SH-SY5Y (cell line): ENCODE results near the gene USP15.

Experiments used
- GATA2 ChIP-seq: IDR thresholded peaks from 2 replicates; pipeline ENCODE4 v1.6.1; 2011; ENCODE audit warnings: mild to moderate bottlenecking, low read depth, low read length
- GATA3 ChIP-seq: IDR thresholded peaks from 2 replicates; pipeline ENCODE4 v1.6.1; 2011; ENCODE audit warnings: low read depth, mild to moderate bottlenecking, low read length, moderate library complexity

USP15 gene

DNA sequence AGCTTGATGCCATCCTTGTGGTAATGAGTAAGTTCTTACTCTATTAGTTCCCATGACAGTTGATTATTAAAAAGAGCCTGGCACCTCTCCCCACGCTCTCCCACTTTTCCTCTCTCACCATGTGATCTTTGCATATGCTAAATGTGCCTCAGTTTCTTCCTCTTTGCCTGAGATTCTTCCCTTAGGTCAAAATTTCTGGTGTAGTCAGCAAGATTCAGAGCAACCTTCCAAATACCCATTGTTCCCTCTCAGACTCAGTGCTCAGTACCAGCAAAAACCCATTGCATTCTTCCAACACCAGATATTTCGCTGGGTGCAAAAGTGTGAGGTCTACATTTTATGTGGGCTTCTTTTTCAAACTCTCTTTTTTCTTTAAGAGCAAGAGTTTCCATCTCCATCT lies 10.8 kb upstream of the USP15 start:
- TF ChIP-seq GATA2, result no peak
- no peak for TF ChIP-seq GATA3

DNA sequence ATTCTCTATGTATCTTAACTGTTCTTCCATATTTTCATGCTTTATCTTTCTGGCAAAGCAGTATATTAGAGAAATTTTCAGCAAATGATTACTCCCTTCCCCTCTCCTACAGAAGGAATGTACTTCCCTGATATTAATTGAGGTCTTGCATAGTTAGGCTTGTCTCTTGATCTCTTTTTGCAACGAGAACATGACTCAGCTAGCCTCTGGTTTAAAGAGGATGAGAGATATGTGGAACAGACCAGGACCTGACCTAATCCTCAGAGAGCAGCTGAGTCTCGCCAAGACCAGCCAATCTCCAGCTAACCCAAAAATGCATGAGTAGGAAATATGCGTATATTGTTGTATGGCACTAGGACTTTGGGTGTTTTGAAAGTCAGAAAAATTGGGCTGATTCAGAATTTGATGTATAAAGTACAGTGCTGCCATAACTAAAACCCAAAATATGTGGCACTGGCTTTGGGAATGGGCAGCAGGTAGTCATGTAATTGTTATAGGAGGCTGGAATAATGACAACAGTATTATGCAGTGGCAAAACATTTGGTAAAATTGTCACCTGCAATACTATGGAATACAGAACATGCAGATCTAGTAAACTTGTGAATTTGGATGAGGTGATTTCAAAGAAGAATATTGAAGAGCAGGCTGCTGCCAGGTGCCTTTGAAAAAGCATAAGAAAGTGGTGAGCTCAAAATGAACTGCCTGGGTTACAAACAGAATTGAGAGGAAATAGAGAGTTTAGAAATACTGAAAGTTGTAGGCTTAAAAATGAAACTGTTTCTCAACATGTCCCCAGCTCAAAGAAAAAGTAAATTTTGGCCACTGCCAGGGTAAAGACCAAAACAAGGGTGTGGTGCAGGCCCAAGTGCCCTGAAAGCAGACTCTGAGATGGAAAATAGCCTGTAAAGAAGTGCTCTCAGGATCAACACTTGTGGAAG lies 9.3 kb upstream of the USP15 start:
- TF ChIP-seq GATA3 (no peak), GATA2 (no peak)

DNA sequence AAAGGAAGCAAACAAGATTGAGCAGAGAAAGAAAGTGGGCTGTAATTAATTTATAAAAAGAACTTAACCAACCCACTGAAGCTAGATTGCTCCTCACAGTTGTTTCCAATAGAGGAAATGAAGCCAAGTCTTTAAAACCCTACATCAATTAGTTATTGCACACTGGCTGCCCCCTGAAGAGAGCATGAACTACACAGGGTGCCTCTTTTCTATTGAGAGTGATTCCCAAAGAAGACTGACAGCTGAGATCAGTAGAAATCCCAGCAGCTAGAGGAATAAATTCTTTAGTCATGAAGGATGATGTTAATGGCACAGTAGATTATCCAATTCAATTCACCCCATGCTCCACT lies 8.6 kb upstream of the USP15 start:
- no peak for TF ChIP-seq GATA3
- TF ChIP-seq GATA2, result no peak

DNA sequence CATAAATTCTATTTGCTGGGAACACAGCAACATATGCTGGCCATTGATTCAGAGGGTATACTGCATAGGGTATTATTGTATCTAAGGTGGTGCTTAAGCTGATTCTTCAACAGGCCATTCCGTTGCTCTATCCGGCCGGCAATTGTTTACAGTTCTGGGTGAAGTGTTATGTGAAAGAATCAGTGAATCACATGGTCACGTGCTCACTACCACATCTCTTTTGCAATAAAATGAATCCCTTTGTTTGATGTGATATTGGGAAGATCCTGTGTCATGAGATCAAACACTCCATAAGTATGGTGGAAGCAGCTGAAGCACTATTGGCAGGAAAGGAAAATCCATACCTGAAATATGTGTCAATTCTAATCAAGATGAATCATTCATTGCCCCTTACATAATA lies 7.6 kb upstream of the USP15 start:
- no peak for TF ChIP-seq GATA3
- no peak for TF ChIP-seq GATA2

DNA sequence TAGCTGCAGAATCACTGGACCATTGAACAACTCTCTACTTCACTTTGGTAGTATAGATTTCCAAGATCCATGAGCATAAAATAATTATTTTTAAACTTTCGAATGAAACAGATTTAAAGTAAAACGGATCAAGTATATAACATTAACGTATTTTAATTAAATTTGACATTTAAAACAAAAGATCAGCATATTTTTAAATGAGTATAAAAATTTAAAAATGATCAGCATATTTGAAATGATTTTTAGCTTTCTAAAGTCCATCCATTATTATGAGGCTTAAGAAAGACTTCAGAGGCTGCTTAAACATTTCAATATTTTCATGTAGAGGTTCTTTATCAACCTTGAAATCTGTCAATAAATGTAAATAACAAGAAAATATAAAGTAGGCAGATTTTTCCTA lies 5.2 kb upstream of the USP15 start:
- TF ChIP-seq GATA3 (no peak), GATA2 (no peak)

DNA sequence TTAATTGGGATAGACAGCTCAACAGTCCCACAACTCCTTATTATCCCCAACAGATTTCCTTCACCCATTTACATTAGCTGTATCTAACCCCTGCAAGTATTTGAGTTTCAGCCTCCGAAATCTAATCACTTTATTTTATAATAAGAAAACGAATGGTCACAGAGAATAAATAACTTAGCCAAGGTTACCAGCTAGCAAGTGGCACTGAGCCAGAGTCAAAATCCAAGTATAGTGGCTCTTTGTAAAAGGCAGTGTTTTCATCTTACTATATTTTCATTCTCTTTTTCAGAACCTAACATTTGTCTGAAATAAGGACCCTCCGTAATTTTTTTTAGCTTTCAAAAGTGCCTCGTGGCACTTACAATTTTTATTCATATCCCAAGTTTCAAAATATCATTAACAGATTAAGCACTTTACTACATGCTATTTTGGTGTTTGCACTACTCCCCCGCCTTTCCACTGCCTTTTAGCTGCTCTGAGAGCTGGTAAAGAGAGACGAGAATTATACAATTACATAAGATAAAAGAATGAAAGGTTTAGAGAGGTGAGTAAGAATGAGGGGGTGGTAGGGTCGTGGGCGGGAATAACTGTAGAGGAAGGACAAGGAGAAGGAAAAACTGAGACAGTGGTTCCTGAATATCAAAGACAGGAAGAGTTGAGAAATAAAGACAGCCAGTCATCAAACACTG lies 3.7 kb upstream of the USP15 start:
- TF ChIP-seq GATA3 (no peak), GATA2 (no peak)

DNA sequence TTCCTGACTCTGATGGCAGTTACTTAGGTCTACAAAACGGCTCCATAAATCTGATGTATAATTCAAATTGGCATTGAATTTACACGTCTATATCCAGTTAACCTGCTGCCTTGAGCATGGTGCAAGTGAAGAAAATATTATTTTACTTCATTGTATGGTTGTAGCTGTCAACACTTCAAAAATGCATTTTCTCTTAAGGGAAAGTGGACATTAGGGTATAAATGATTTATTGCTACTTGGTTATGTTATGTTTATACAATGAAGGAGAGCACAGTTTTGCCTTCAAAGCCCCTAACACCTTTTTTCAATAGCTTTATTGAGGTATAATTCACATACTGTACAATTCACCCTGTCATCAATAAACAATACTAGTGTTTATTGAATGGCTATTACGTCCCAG lies 2.0 kb upstream of the USP15 start:
- TF ChIP-seq GATA3 (no peak), GATA2 (no peak)

DNA sequence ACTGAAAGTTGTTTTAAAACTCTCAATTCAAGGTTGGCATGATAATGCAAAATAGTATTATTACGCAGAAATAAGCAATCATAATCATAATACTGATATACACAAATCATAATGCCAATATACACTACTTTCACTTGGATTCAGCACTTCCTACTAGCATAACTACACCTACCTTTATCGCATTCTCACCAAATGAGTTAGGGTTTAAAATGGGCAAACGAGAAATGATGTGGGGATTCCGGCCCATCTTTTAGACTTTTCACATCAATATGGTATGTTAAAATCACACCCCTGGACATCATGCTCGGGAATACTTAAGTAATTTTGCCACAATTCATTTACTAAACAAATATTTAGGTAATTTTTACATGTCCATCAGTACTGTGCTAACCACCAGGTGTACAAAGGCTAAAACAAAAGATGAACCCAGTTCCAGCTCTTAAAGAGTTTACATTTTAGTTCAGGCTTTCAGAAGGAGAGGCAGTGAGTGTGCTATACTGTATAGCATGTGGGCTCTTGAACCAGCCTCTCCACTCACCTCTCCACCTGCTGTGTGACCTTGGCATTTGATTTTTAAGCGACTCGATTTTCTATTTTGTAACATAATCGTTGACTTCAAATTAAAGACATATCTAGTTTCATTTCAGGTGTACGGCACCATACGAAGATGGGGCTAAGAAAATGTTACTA lies 1.1 kb upstream of the USP15 start:
- TF ChIP-seq GATA3 (no peak), GATA2 (no peak)

DNA sequence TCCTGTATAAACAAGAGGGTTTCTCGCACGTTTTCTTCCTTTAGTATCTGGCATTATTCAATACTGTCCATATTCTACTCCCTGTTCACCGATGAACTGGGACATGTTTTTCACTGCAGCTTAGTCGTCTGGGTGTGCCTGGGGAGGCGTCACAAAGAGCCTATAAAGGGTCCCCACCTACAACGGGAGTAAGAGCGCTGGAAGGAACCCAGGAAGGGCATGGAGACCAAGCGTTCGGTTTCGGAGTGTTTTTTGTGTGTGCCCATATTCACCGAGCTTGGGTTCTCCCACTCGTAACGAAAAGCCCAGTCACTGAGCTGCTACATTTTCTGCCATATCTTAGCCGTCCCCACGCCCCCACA lies 592 bp upstream of the USP15 start:
- no peak for TF ChIP-seq GATA2
- no peak for TF ChIP-seq GATA3

DNA sequence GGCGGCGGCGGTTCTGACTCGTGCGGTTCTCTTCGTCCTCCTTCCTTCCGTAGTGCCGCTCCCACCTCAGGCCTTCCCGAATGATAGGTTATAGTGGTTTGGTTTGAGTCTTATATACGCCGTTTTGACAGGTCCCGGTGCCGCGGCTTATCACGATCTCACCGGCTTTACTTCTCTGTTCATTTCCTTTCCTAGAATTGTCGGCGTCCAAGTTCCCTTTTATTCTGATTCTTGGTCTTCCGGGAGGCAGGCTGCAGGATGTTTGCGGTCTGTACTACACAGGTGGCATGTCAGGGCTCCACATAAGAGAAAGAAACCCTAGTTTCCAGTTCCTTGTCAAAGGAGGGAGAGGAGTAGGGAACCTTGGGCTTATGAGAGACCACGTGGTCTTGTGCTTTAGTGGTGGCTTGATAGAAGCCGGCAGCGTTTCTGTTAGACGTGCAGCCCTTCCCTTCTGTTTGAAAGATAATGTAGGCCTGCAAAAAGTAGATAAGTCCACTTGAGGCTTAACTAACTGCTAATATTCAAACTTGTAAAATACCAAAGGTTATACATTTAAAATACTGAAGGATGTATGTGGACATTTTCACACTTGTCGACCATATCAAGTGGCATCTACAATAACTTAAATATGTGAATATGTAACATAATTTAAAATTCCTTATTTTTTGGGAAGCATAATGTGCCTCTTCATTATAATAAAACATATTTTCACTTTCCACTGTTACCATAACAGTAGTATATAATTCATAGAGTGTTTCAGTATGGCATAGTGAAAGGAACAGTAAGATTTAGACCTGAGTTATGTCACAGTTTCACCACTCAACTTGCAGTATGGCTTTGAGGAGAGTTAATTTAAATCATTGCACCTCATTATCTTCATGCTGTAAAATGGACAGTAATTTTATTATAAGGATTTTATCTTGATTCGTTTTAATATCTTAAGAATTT lies 804 bp downstream of the USP15 start:
- TF ChIP-seq GATA3 (no peak), GATA2 (no peak)

DNA sequence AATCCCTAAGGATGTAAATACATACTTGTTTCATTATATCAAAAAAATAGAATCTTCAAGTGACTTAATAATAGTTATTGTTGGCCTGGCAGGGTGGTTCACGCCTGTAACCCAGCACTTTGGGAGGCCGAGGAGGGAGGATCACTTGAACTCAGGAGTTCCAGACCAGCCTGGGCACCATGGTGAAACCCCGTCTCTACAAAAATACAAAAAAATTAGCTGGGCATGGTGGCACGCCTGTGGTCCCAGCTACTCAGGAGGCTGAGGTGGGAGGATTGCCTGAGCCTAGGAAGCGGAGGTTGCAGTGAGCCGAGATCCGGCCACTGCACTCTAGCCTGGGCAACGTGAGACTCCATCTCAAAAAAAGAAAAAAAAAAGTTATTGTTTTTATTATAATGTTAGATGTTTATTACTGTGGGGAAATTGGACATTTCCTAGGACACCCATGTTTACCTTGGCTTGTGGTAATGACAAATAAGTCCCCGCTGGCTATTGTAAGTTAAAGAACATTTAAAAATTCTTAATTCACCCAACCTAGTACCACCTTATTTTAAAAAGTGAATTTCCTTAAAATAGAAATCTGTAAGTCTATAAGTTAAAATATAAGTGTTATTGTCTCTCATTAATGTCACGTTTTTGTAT lies 1.8 kb downstream of the USP15 start:
- TF ChIP-seq GATA2 (no peak), GATA3 (no peak)

DNA sequence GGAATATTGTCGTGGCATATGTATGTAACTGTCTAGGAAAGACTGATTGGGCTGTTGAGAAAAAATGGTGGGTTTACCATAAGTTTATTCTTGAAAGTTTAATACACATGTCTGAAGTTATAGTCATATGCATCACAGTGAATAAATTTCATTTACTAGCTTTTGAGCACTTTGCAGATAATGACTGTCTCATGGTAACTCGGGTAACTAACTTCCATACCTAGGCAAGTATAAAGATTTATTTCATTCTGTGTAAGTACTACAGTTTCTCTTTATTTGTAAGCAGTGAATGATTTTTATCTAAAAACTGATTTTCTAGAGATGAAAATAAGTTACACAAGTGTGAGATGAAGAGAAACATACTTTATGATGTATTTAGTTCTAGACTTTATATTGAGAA lies 3.0 kb downstream of the USP15 start:
- no peak for TF ChIP-seq GATA3
- TF ChIP-seq GATA2, result no peak

DNA sequence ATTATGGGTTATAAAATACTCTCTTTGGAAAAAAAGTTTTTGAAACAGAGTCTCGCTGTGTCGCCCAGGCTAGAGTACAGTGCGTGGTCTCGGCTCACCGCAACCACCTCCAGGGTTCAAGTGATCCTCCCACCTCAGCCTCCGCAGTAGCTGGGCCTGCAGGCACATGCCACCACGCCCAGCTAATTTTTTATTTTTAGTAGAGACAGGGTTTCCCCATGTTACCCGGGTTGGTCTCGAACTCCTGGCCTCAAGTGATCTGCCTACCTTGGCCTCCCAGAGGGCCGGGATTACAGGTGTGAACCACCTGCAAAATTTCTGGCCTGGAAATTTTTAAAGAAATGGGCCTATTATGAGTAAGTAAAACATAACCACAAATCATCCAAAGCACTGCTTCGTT lies 3.8 kb downstream of the USP15 start:
- TF ChIP-seq GATA2 (no peak), GATA3 (no peak)
